AG04450 (cell line): ENCODE results near the gene IGSF5. TPM values are rescaled to one million over a fixed set of nuclear protein-coding genes. Genes with fewer than 3 reads are reported as not detected.

Experiments
- CTCF ChIA-PET: fragments of 300-600, 350-600 bp; formaldehyde crosslinking; extraction: SDS; loops from one replicate; lab custom pipeline; 2022; ENCODE audit warnings: antibody characterized with exemption, inconsistent platforms; lab: Charles Lee
- POLR2A ChIA-PET: fragments of 350-600 bp; formaldehyde crosslinking; extraction: SDS; loops from one replicate; lab custom pipeline; 2021; ENCODE audit warnings: antibody characterized with exemption, inconsistent platforms; lab: Yijun Ruan, JAX
- DNase-seq: peaks from one replicate; pipeline ENCODE4 v3.0.0-alpha.2; 2011; ENCODE audit warnings: low read depth, low spot score
- H3K27ac ChIP-seq: one replicate; pipeline ENCODE4 v1.5.1; 2012; ENCODE audit warnings: low read depth, low read length, control low read depth
- H3K27me3 ChIP-seq: one replicate; pipeline ENCODE4 v1.6.0; 2012; ENCODE audit warnings: low read length; ENCODE audit not compliant: control insufficient read depth, insufficient read depth
- H3K4me3 ChIP-seq: 2 replicates; pipeline ENCODE4 v1.5.1; 2011; ENCODE audit warnings: mild to moderate bottlenecking, low read depth, low read length, control low read depth
- H3K9me3 ChIP-seq: 2 replicates; pipeline ENCODE4 v1.5.1; 2012; ENCODE audit warnings: low read length; ENCODE audit not compliant: control insufficient read depth, insufficient read depth
- polyA plus RNA-seq: library from polyadenylated mRNA; depleted of rRNA; stranded (reverse); fragments of >200 nt; gene quantifications from 2 replicates; pipeline ENCODE4 v1.2.3, GENCODE V29; 2011
- TF ChIP-seq, protein P1 (sequence below): IDR thresholded peaks from 2 replicates; pipeline ENCODE4 v1.5.1; 2011; ENCODE audit warnings: low read depth, low read length, control low read depth, inconsistent platforms

IGSF5 gene
- polyA plus RNA-seq, 1 experiment, result not detected

DNA sequence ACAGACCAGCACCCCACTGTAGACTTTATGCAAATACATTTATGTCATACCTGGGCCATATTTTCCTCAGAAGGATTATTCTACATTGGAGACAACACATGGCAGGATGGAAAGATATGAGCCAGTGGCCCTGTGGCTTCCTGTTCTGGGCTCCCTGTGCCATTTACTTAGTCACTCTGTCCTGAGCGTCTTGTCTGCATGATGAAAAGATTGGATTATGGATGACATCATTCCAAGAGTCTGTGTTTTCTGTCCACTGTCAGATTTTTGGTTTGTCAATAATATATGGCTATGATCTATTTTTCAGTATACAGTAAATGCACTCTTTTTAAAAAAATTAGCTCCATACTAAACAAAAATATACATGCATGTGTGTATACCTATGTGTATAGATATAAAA, 30.8 kb downstream of the IGSF5 start:
- POLR2A ChIA-PET, result no interaction called here
- TF ChIP-seq, protein P1, sequence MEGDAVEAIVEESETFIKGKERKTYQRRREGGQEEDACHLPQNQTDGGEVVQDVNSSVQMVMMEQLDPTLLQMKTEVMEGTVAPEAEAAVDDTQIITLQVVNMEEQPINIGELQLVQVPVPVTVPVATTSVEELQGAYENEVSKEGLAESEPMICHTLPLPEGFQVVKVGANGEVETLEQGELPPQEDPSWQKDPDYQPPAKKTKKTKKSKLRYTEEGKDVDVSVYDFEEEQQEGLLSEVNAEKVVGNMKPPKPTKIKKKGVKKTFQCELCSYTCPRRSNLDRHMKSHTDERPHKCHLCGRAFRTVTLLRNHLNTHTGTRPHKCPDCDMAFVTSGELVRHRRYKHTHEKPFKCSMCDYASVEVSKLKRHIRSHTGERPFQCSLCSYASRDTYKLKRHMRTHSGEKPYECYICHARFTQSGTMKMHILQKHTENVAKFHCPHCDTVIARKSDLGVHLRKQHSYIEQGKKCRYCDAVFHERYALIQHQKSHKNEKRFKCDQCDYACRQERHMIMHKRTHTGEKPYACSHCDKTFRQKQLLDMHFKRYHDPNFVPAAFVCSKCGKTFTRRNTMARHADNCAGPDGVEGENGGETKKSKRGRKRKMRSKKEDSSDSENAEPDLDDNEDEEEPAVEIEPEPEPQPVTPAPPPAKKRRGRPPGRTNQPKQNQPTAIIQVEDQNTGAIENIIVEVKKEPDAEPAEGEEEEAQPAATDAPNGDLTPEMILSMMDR, result no peak
- no peak overlapping the region for H3K27ac ChIP-seq
- H3K4me3 ChIP-seq, result no peak overlapping the region
- DNase-seq, result no peak
- H3K27me3 ChIP-seq, result no peaks in the 10 kb centered on the region
- no peaks in the 10 kb centered on the region; the same call in 1 of the 2 replicates for H3K9me3 ChIP-seq
- CTCF ChIA-PET, result no interaction called here

DNA sequence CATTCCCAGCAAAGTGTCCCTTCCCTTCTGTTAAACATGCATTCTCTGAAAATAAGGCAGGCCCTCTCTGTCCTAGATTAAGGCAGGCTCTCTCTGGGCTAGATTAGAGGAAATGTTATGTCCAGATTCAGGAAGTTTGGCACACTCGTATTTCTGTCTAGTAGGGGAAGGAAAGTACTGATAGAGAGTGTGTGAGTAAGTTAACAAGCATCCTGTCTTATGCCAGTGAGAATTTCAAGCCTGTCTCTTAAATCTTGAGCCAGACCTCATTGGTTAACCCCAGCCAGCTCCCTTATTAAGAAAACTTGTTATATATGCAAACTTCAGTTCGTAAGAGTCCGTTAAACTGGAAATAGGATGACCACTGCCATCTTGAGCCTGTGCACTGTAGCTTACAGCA, 31.6 kb downstream of the IGSF5 start:
- H3K4me3 ChIP-seq, result no peak overlapping the region
- TF ChIP-seq, protein P1, result no peak
- H3K27ac ChIP-seq, result no peak overlapping the region
- no peaks in the 10 kb centered on the region for H3K27me3 ChIP-seq
- H3K9me3 ChIP-seq, result no peaks in the 10 kb centered on the region; the same call in 1 of the 2 replicates
- no peak for DNase-seq
- POLR2A ChIA-PET, result no interaction called here
- CTCF ChIA-PET, result no interaction called here

DNA sequence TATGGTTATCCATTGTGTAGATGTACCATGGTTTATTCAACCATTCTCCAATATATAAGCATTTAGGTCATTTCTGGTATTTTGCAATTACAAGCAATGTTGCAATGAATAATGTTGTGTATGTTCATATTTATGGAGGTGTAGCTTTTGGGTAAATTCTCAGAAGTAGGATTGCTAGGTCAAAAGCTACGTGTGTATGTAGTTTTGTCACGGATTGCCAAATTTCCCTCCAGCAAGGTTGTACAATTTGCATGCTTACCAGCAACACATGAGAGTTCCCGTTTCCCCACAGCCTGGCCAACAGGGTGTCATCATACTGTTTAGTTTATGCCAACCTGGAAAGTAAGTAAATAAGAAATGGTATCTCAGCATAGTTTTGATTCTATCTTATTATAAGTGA, 36.3 kb downstream of the IGSF5 start:
- Histone ChIP-seq H3K9me3 (no peaks in the 10 kb centered on the region; the same call in 1 of the 2 replicates), H3K4me3 (no peak overlapping the region), H3K27me3 (no peaks in the 10 kb centered on the region), H3K27ac (no peak overlapping the region)
- POLR2A ChIA-PET, result no interaction called here
- CTCF ChIA-PET, result no interaction called here
- TF ChIP-seq, protein P1, result no peak
- DNase-seq, result no peak

DNA sequence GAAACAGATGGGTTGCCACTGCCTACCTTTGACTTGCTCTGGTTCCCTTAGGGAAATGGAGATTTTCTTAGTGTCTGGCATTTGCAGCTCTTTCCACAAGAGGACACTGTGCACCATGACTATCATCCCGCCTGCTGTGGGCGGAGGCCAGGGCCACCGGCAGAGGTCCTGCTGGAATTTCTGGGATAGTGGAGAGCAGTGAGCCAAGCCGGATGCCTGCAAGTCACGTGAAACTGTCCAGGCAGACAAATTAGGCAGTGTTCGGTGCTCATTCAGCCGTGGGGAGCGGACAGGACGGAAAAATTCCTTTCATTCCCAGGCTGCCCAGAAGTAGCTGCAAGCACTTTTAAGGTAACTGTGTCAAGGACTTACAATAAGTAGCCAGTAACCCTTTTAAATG, 43.4 kb downstream of the IGSF5 start:
- TF ChIP-seq, protein P1, result peak; percentile 41; the same call in 1 of the 2 replicates
- POLR2A ChIA-PET, result no interaction called here
- CTCF ChIA-PET, result no interaction called here

DNA sequence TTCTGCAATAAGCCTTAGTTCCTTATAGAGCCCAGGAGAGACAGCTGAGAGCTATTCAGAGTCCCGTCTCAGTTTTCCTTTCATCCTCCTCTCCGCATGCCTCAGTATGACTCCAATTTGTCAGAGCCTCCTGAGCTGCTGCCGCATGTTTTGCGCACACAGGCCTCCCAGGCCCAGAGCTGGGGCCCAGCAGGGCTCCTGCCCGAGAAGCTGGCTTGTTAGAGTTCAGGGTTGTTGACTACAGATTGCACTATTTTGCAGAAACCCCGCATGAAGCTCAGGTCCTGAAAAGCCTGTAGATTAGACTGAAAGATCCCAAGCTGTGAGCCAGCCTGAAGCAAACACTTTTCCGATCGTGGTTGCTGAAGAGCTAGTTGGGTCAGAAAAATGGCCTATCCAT, 51.5 kb downstream of the IGSF5 start:
- no peak overlapping the region for H3K27ac ChIP-seq
- H3K27me3 ChIP-seq, result no peaks in the 10 kb centered on the region
- ChIA-PET POLR2A (no interaction called here), CTCF (no interaction called here)
- H3K4me3 ChIP-seq, result no peak overlapping the region
- DNase-seq, result no peak
- TF ChIP-seq, protein P1, result no peak
- H3K9me3 ChIP-seq, result peaks cover 20% of the 10 kb centered on the region

More for the DNA sequence above, 43.4 kb downstream of the IGSF5 start:
- Histone ChIP-seq H3K27ac (no peak overlapping the region), H3K4me3 (no peak overlapping the region), H3K9me3 (no peaks in the 10 kb centered on the region), H3K27me3 (no peaks in the 10 kb centered on the region)
- no peak for DNase-seq
